D721Med (cell line): ENCODE data around the gene TIAM2.
A peak's percentile ranks its signal among the peaks of the same experiment; 100 is the strongest.
"Not testable (repeated sequence)": the region's sequence is repeated elsewhere in the genome, so short reads cannot be mapped to it uniquely, and the experiment has no call there.

ENCODE experiments used
- DNase-seq: peaks from one replicate; pipeline ENCODE4 v3.0.0; 2011; ENCODE audit warnings: low spot score; ENCODE audit not compliant: insufficient read length
- FAIRE-seq: peaks from 2 replicates; lab custom pipeline; 2011; peaks lifted over from hg19 to GRCh38; lab: Jason Lieb, UNC
- CTCF ChIP-seq: IDR thresholded peaks from 2 replicates; pipeline ENCODE4 v1.5.1; 2012; ENCODE audit warnings: mild to moderate bottlenecking, control low read depth; ENCODE audit not compliant: insufficient read depth; ENCODE audit errors: missing control alignments

TIAM2 gene

DNA sequence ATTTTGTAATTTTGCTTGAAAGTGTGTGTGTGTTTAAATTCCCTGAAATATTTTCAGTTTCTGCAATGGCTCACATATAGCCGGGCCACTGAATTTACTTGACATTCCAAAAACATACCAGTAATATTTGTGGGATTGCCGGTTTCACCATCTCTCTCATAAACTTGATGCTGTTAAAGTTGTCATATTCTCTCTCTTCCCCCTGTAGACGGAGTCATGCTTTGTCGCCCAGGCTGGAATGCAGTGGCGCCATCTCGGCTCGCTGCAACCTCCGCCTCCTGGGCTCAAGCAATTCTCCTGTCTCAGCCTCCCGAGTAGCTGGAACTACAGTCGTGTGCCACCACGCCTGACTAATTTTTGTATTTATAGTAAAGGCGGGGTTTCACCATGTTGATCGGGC is 122.1 kb downstream of the TIAM2 start:
- no peak for DNase-seq
- FAIRE-seq, result no peak
- TF ChIP-seq CTCF, result no peak

DNA sequence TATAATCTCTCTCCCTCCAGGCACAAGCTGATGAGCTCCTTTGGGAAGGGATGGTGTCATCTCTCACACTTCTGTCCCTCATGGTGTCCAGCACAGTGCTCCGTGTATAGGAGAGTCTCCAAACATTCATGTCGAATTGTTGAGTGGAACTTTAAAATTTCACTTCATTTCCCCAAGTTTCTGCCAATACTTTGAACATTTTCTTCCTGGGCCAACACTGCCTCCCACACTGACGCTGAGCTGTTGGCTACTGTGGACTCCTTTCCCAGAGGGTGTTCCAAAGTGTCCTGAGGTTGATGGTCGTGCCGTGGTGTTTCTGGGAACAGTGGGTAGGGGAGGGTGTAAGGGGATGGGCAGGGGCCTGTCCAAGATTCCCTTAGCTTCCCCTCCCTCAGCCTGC is 122.7 kb downstream of the TIAM2 start:
- no peak for FAIRE-seq
- no peak for DNase-seq
- no peak for TF ChIP-seq CTCF

DNA sequence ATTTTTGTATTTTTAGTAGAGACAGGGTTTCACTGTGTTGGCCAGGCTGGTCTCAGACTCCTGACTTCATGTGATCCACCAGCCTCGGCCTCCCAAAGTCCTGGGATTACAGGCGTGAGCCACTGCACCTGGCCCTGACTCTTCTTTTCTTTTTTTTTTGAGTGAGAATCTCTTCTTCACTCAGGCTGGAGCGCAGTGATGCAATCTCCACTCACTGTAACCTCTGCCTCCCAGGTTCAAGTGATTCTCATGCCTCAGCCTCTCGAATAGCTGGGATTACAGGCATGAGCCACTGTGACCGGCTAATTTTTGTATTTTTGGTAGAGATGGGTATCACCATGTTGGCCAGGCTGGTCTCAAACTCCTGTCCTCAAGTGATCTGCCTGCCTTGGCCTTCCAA is 124.1 kb downstream of the TIAM2 start:
- not testable (repeated sequence) for FAIRE-seq, DNase-seq

- no peak for TF ChIP-seq CTCF
- no peak for DNase-seq
- peak; percentile 71 for FAIRE-seq
Measured at GRCh38 chr6:155120034-155120433, 124.9 kb downstream of the TIAM2 start.

- no peak for TF ChIP-seq CTCF
- DNase-seq, result no peak
- no peak for FAIRE-seq
Measured at GRCh38 chr6:155121294-155121693, 126.2 kb downstream of the TIAM2 start.

DNA sequence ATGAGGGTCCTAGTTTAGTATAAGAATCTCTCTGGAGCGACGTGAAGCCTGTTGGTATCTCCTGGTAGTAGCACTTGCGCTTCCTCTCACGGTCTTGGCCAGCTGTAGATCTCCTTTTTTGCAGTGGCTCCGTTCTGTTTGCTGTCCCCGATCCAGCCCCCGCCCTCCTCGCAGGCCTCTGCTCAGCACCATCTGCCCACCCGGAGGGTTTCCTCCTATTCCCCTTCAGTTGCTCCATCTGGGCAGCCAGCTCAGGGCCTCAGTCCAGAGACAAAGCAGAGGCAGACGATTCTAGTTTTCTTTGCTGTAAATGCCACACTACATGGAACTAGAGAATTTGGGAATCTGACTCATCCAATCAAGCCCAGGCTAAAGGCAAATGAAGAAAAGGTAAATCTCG is 126.6 kb downstream of the TIAM2 start:
- no peak for TF ChIP-seq CTCF
- no peak for DNase-seq
- FAIRE-seq, result no peak

DNA sequence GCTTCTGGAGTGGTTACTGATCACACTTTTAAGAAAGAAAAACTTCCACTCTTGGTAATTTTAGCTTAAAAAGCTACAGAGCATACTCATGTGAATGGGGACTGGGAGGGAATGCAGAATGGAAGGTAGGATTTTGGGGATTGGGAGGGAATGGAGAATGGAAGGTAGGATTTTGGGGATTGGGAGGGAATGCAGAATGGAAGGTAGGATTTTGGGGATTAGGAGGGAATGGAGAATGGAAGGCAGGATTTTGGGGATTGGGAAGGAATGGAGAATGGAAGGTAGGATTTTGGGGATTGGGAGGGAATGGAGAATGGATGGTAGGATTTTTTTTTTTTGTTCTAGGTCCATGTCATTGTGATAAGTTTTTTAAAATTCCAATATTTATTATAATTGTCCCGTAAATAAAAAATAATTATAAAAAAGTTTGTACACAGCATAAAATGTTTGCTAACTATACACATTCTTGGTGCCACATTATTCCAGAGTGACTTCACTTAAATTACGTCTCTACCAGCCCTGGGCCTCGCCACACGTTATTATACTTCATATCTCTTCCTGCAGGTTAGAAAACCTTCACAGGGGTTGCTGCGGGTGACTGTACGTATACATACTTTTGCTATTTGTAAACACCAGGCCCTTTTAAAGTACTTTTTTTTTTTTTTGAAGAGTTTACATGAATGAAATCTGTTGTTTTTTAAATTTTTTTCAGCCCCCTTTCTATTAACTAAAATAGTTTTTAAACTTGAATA is 127.3 kb downstream of the TIAM2 start:
- DNase-seq (no peak), FAIRE-seq (no peak)
- no peak for TF ChIP-seq CTCF
